K562 (cell line): ENCODE data around the gene CIAPIN1. TPM values are rescaled to one million over a fixed set of nuclear protein-coding genes. Genes with fewer than 3 reads are reported as not detected.

Source experiments
- ATF6 ChIP-seq: sonication (generic); formaldehyde crosslinking; IDR thresholded peaks from 2 replicates; pipeline ENCODE4 v1.4.0; 2020; ENCODE audit warnings: mild to moderate bottlenecking, missing genetic modification reagents
- CBX1 ChIP-seq: sonication (generic); IDR thresholded peaks from 2 replicates; pipeline ENCODE4 v1.6.1; 2016; ENCODE audit warnings: antibody characterized with exemption, low read depth, mild to moderate bottlenecking
- ELK1 ChIP-seq: sonication (generic); formaldehyde crosslinking; IDR thresholded peaks from 2 replicates; pipeline ENCODE4 v1.8.1; 2022; ENCODE audit warnings: missing genetic modification reagents
- EP400 ChIP-seq: fragments of 450-650 bp; IDR thresholded peaks from 2 replicates; pipeline ENCODE4 v1.6.1; 2017; ENCODE audit warnings: antibody characterized with exemption, mild to moderate bottlenecking, moderate library complexity
- ETV1 ChIP-seq: fragments of 450-650 bp; conservative IDR thresholded peaks from 2 replicates; pipeline ENCODE4 v1.6.1; 2016; ENCODE audit warnings: missing genetic modification characterization, control low read depth, low read depth, missing compliant biosample characterization
- FOXK1 ChIP-seq: sonication (generic); formaldehyde crosslinking; IDR thresholded peaks from 2 replicates; pipeline ENCODE4 v1.8.0; 2022; ENCODE audit warnings: missing genetic modification reagents, mild to moderate bottlenecking, borderline replicate concordance
- HCFC1 ChIP-seq: IDR thresholded peaks from 2 replicates; pipeline ENCODE4 v1.6.1; 2012; ENCODE audit warnings: low read depth, low read length, improper control_type of control experiment
- HDAC6 ChIP-seq: IDR thresholded peaks from 2 replicates; pipeline ENCODE4 v1.6.1; 2012; ENCODE audit warnings: low read depth, mild to moderate bottlenecking, control low read depth, inconsistent platforms, low read length, moderate library complexity
- MED1 ChIP-seq: sonication (generic); formaldehyde crosslinking; IDR thresholded peaks from 2 replicates; pipeline ENCODE4 v1.8.1; 2023; ENCODE audit warnings: missing genetic modification reagents, borderline replicate concordance
- NBN ChIP-seq: fragments of 450-650 bp; IDR thresholded peaks from 2 replicates; pipeline ENCODE4 v1.6.1; 2016; ENCODE audit warnings: low read depth, mild to moderate bottlenecking
- NCOR1 ChIP-seq: fragments of 450-650 bp; IDR thresholded peaks from 2 replicates; pipeline ENCODE4 v1.6.1; 2016; ENCODE audit warnings: mild to moderate bottlenecking, moderate library complexity
- NEUROD1 ChIP-seq: fragments of 150-350 bp; IDR thresholded peaks from 2 replicates; pipeline ENCODE4 v1.6.1; 2014; ENCODE audit warnings: borderline replicate concordance, low read length, low read depth; ENCODE audit not compliant: partially characterized antibody
- PTTG1 ChIP-seq: fragments of 450-650 bp; IDR thresholded peaks from 2 replicates; pipeline ENCODE4 v1.6.1; 2016; ENCODE audit warnings: low read depth, mild to moderate bottlenecking, missing genetic modification characterization, missing compliant biosample characterization
- SFPQ ChIP-seq: fragments of 200-400 bp; formaldehyde crosslinking; IDR thresholded peaks from 2 replicates; pipeline ENCODE4 v1.6.1; 2017; ENCODE audit warnings: mild to moderate bottlenecking, low read depth, low read length, moderate library complexity
- SMARCB1 ChIP-seq: IDR thresholded peaks from 2 replicates; pipeline ENCODE4 v1.6.1; 2011; ENCODE audit warnings: improper control_type of control experiment, low read depth; ENCODE audit not compliant: insufficient read length
- SRF ChIP-seq, 2 experiments: fragments of 250-450, 450-650 bp in 1 of 2; sonication (Bioruptor Pico) in 1 of 2; sonication (generic) in 1 of 2; formaldehyde crosslinking; IDR thresholded peaks; 2 replicates each; pipeline versions ENCODE4 v1.5.0 to v1.5.1; 2020 to 2022; ENCODE audit warnings: mild to moderate bottlenecking in 1 of 2, missing genetic modification reagents in 1 of 2
- ZBTB1 ChIP-seq: sonication (generic); formaldehyde crosslinking; IDR thresholded peaks from 2 replicates; pipeline ENCODE4 v1.8.1; 2023; ENCODE audit warnings: missing genetic modification reagents, low read depth, mild to moderate bottlenecking, borderline replicate concordance
- polyA plus RNA-seq, 8 experiments: library from polyadenylated mRNA; depleted of rRNA in 4 of 8; stranded (reverse) in 5 of 8; unstranded in 3 of 8; fragments of >200 nt; fragmentation: Nextera tagmentation in 2 of 8; fragmentation: Illumina TruSeq in 1 of 8; extraction: Ambion mirVana in 2 of 8; extraction: Trizol in 1 of 8; gene quantifications; 2 replicates each; pipeline versions ENCODE4 v1.2.1 to v1.2.3, GENCODE V29; 2011 to 2014; ENCODE audit warnings: inconsistent platforms in 1 of 8, missing spikeins in 1 of 8
- total RNA-seq, 7 experiments: library from RNA; depleted of rRNA in 6 of 7; stranded (reverse); fragments of >200 nt in 6 of 7; fragmentation: Illumina TruSeq in 2 of 7; extraction: Trizol in 2 of 7; gene quantifications; 2 replicates each; pipeline versions ENCODE4 v1.2.1 to v1.2.3, GENCODE V29; 2011 to 2021; ENCODE audit warnings: low replicate concordance in 1 of 7

CIAPIN1 gene
- total and polyA plus RNA-seq, 9 of the 15 experiments (the other 6 are each of a cell fraction or from before 2014, with no cell fraction given) = 71.8 to 263 (median 95.7) TPM

GRCh38 chr16:57462209-57462977 is 15.2 kb upstream of the CIAPIN1 start, which contains the start of gene POLR2C (continued):
- TF ChIP-seq PTTG1 (no peak), MED1 (CRISPR knock-in tag) (no peak), ZBTB1 (no peak), CBX1 (peak; percentile 86; the same call in 1 of the 2 replicates), NEUROD1 (peak; percentile 65), HDAC6 (no peak; the same call in 1 of the 2 replicates), ETV1 (tag) (peak; percentile 93), FOXK1 (CRISPR knock-in tag) (peak; percentile 14; the same call in 1 of the 2 replicates), SRF (CRISPR knock-in tag; IDR thresholded peaks at IDR 0.05) (peak in 1 of 2 experiments; percentile 60; a peak in 1 of 4 replicates), ATF6 (CRISPR knock-in tag) (no peak; the same call in 1 of the 2 replicates), ELK1 (CRISPR knock-in tag) (no peak), NCOR1 (peak; percentile 47; the same call in 1 of the 2 replicates), SFPQ (no peak), HCFC1 (peak; percentile 87), SMARCB1 (no peak), EP400 (peak; percentile 94), NBN (peak; percentile 89)
